PC-3 (cell line): ENCODE results near the gene GAB2. TPM values are rescaled to one million over a fixed set of nuclear protein-coding genes. Genes with fewer than 3 reads are reported as not detected.
A peak's percentile ranks its signal among the peaks of the same experiment; 100 is the strongest.

ENCODE experiments used
- ATAC-seq: fragments of 200-7000 bp; cut with Tn5 transposase; 2 replicates; pipeline ENCODE4 v1.9.1; 2020; ENCODE audit warnings: mild to moderate bottlenecking, moderate library complexity
- BruUV-seq: library from RNA; stranded (reverse); fragments of 400-500 nt; replicated peaks from 2 replicates; lab custom pipeline; 2021; lab: Mats Ljungman, UMichigan
- CTCF ChIA-PET: fragments of 300-600 bp; sonication (Branson Sonifier 250); formaldehyde crosslinking; loops from one replicate; lab custom pipeline; 2022; ENCODE audit warnings: antibody characterized with exemption; lab: Charles Lee
- POLR2A ChIA-PET: fragments of 300-600 bp; sonication (Branson Sonifier 250); formaldehyde crosslinking; loops from one replicate; lab custom pipeline; 2022; ENCODE audit warnings: antibody characterized with exemption; ENCODE audit not compliant: unreplicated experiment; lab: Charles Lee
- DNase-seq: peaks from one replicate; pipeline ENCODE4 v3.0.0-alpha.2; 2015
- H2AFZ ChIP-seq: fragments of 300-600 bp; sonication (generic); 2 replicates; pipeline ENCODE4 v1.6.0; 2016; ENCODE audit warnings: antibody characterized with exemption, low read length
- H3F3A ChIP-seq: fragments of 300-600 bp; sonication (generic); one replicate; pipeline ENCODE4 v1.6.0; 2017; ENCODE audit warnings: antibody characterized with exemption, low read length, control low read depth, mild to moderate bottlenecking; ENCODE audit not compliant: unreplicated experiment
- H3K27ac ChIP-seq: fragments of 300-600 bp; sonication (generic); 2 replicates; pipeline ENCODE4 v1.5.1; 2016; ENCODE audit warnings: mild to moderate bottlenecking, low read length
- H3K27me3 ChIP-seq: fragments of 300-600 bp; sonication (generic); 2 replicates; pipeline ENCODE4 v1.6.1; 2016; ENCODE audit warnings: low read length, mixed read lengths
- H3K36me3 ChIP-seq: fragments of 300-600 bp; sonication (generic); 2 replicates; pipeline ENCODE4 v1.6.1; 2016; ENCODE audit warnings: low read depth, mixed run types, low read length, mixed read lengths
- H3K4me1 ChIP-seq: fragments of 300-600 bp; sonication (generic); 2 replicates; pipeline ENCODE4 v1.5.1; 2016; ENCODE audit warnings: low read length; ENCODE audit not compliant: insufficient read depth
- H3K4me2 ChIP-seq: fragments of 300-600 bp; sonication (generic); 2 replicates; pipeline ENCODE4 v1.6.0; 2016; ENCODE audit warnings: low read length
- H3K4me3 ChIP-seq: fragments of 300-600 bp; sonication (generic); 2 replicates; pipeline ENCODE4 v1.5.1; 2016; ENCODE audit warnings: mild to moderate bottlenecking, low read length, mixed read lengths
- H3K79me2 ChIP-seq: fragments of 300-600 bp; sonication (generic); 2 replicates; pipeline ENCODE4 v1.6.1; 2017; ENCODE audit warnings: low read length, mixed read lengths
- H3K9ac ChIP-seq: fragments of 300-600 bp; sonication (generic); 2 replicates; pipeline ENCODE4 v1.6.0; 2016; ENCODE audit warnings: mild to moderate bottlenecking, low read length
- H3K9me2 ChIP-seq: fragments of 300-600 bp; sonication (generic); replicated peaks from 2 replicates; pipeline ENCODE4 v1.6.1; 2016; ENCODE audit warnings: mixed run types, low read length, mixed read lengths
- H3K9me3 ChIP-seq: fragments of 300-600 bp; sonication (generic); 2 replicates; pipeline ENCODE4 v1.6.1; 2016; ENCODE audit warnings: low read length, mixed read lengths
- H4K20me1 ChIP-seq: fragments of 300-600 bp; sonication (generic); 2 replicates; pipeline ENCODE4 v1.6.1; 2016; ENCODE audit warnings: low read length, mixed read lengths
- CTCF ChIP-seq: fragments of 300-600 bp; sonication (generic); conservative IDR thresholded peaks from 2 replicates; pipeline ENCODE4 v1.5.1; 2017; ENCODE audit warnings: antibody characterized with exemption, low read depth, mild to moderate bottlenecking, low read length
- EZH2 ChIP-seq: fragments of 300-600 bp; sonication (generic); IDR thresholded peaks from one replicate; pipeline ENCODE4 v1.6.1; 2017; ENCODE audit warnings: antibody characterized with exemption, mild to moderate bottlenecking, low read length; ENCODE audit not compliant: unreplicated experiment
- EZH2phosphoT487 ChIP-seq: fragments of 300-600 bp; sonication (generic); IDR thresholded peaks from 2 replicates; pipeline ENCODE4 v1.6.1; 2018; ENCODE audit warnings: mild to moderate bottlenecking, antibody characterized with exemption, low read length, borderline replicate concordance
- intact Hi-C: fragments of 100-400 bp; cut with micrococcal nuclease; formaldehyde crosslinking; loops from 2 replicates; pipeline ENCODE4 v1.9.0; 2023
- total RNA-seq: library from RNA; depleted of rRNA; stranded (reverse); fragments of >200 nt; gene quantifications from 2 replicates; pipeline ENCODE4 v1.2.3, GENCODE V29; 2014

The GAB2 gene
- total RNA-seq, 1 experiment from 2014 or later, result 7.1 TPM

- Histone ChIP-seq H3F3A (no peaks in the 10 kb centered on the region), H3K9me3 (no peaks in the 10 kb centered on the region), H3K4me2 (no peak overlapping the region), H3K4me1 (peaks cover 12% of the 10 kb centered on the region), H3K9ac (no peak overlapping the region), H3K27me3 (no peaks in the 10 kb centered on the region), H3K9me2 (no peaks in the 10 kb centered on the region), H3K27ac (no peak overlapping the region), H3K79me2 (no peaks in the 10 kb centered on the region), H4K20me1 (no peaks in the 10 kb centered on the region), H2AFZ (no peak overlapping the region), H3K36me3 (no peaks in the 10 kb centered on the region), H3K4me3 (no peak overlapping the region)
- intact Hi-C loops, result no loop called here
- TF ChIP-seq EZH2phosphoT487 (no peak), EZH2 (no peak), CTCF (no peak)
- POLR2A ChIA-PET, result no interaction called here
- ATAC-seq (no peak), DNase-seq (no peak)
- CTCF ChIA-PET, result no interaction called here
- no TSS peak for BruUV-seq
Observed at GRCh38 chr11:78261367-78261766, 156.3 kb downstream of the GAB2 start.

- H3K27me3 ChIP-seq, result no peaks in the 10 kb centered on the region
- no peak overlapping the region for H3K9ac ChIP-seq
- no peak overlapping the region for H3K4me3 ChIP-seq
- H2AFZ ChIP-seq, result no peak overlapping the region
- peaks cover 4% of the 10 kb centered on the region; the same call in 1 of the 2 replicates for H3K4me1 ChIP-seq
- no peaks in the 10 kb centered on the region for H3K79me2 ChIP-seq
- DNase-seq, result no peak
- peak; percentile 61 for ATAC-seq
- no peak overlapping the region for H3K27ac ChIP-seq
- ChIA-PET POLR2A (no interaction called here), CTCF (no interaction called here)
- H3K36me3 ChIP-seq, result no peaks in the 10 kb centered on the region
- TF ChIP-seq EZH2 (no peak), CTCF (no peak), EZH2phosphoT487 (no peak)
- intact Hi-C loops, result no loop called here
- no peaks in the 10 kb centered on the region for H3F3A ChIP-seq
- H3K9me2 ChIP-seq, result no peaks in the 10 kb centered on the region
- no TSS peak for BruUV-seq
- H4K20me1 ChIP-seq, result no peaks in the 10 kb centered on the region
- no peaks in the 10 kb centered on the region for H3K9me3 ChIP-seq
- H3K4me2 ChIP-seq, result no peak overlapping the region
Observed at GRCh38 chr11:78259777-78260487, 157.7 kb downstream of the GAB2 start.

- Histone ChIP-seq H3K9me2 (no peaks in the 10 kb centered on the region), H3F3A (no peaks in the 10 kb centered on the region), H3K36me3 (no peaks in the 10 kb centered on the region), H3K27ac (no peak overlapping the region), H3K79me2 (no peaks in the 10 kb centered on the region), H3K27me3 (no peaks in the 10 kb centered on the region), H3K4me1 (peaks cover 9% of the 10 kb centered on the region; the same call in 1 of the 2 replicates), H3K9me3 (no peaks in the 10 kb centered on the region), H2AFZ (no peak overlapping the region), H4K20me1 (no peaks in the 10 kb centered on the region), H3K4me3 (no peak overlapping the region), H3K9ac (no peak overlapping the region), H3K4me2 (no peak overlapping the region)
- BruUV-seq, result no TSS peak
- no peak for ATAC-seq
- TF ChIP-seq EZH2phosphoT487 (no peak), EZH2 (no peak), CTCF (no peak)
- no peak for DNase-seq
- POLR2A ChIA-PET, result no interaction called here
- intact Hi-C loops, result no loop called here
- CTCF ChIA-PET, result no interaction called here
Observed at GRCh38 chr11:78257654-78258053, 160.0 kb downstream of the GAB2 start.
